GM12873 (cell line): ENCODE measurements around the gene SHCBP1.

ENCODE experiments used
- TF ChIP-seq, protein P1 (sequence below): IDR thresholded peaks from 2 replicates; pipeline ENCODE4 v1.5.1; 2012; ENCODE audit warnings: low read depth, mild to moderate bottlenecking, moderate library complexity, low read length, control low read depth; ENCODE audit not compliant: insufficient read depth; ENCODE audit errors: missing control alignments

SHCBP1 gene

GRCh38 chr16:46618516-46618915 lies 2.7 kb downstream of the SHCBP1 start:
- TF ChIP-seq, protein P1, sequence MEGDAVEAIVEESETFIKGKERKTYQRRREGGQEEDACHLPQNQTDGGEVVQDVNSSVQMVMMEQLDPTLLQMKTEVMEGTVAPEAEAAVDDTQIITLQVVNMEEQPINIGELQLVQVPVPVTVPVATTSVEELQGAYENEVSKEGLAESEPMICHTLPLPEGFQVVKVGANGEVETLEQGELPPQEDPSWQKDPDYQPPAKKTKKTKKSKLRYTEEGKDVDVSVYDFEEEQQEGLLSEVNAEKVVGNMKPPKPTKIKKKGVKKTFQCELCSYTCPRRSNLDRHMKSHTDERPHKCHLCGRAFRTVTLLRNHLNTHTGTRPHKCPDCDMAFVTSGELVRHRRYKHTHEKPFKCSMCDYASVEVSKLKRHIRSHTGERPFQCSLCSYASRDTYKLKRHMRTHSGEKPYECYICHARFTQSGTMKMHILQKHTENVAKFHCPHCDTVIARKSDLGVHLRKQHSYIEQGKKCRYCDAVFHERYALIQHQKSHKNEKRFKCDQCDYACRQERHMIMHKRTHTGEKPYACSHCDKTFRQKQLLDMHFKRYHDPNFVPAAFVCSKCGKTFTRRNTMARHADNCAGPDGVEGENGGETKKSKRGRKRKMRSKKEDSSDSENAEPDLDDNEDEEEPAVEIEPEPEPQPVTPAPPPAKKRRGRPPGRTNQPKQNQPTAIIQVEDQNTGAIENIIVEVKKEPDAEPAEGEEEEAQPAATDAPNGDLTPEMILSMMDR, result no peak

DNA sequence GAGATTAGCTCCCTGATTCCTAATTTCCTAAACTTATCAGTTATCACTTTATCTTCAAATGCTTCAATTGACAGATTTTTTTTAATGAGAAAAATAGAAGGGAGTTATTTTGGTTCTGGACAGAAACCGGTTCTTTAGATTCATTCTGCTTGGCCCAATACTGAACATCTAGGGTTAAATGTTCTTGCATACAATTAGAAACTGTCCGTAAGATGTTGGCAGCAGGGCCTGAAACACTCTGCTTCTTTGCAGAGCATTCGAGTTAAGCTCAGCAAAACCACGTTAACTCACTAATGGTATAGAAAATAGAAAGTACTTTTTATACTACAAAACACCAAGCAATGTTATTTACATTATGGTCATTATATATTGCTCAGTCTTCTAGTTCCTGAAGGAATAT lies 7.2 kb downstream of the SHCBP1 start:
- TF ChIP-seq, protein P1, result no peak

GRCh38 chr16:46613352-46613751 lies 7.8 kb downstream of the SHCBP1 start:
- TF ChIP-seq, protein P1, result no peak

DNA sequence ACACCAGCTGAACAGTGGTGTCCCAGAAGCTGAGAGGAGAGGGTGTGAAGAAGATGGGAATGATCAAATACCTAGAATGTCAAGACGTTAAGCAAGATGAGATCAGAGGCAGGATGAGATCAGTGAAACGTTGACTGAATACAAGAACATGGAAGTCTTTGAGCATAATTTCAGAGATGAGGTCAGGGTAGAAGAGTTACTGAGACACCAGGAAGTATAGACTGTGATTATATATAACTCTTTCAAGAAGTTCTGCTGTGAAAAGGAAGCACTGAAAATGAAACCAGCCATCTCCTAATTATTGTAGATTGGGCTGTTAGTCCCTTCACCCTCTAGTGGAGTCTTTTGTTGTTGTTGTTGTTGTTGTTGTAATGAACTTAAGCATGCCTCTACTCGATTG lies 9.1 kb downstream of the SHCBP1 start:
- TF ChIP-seq, protein P1, result peak; percentile 32

- TF ChIP-seq, protein P1, result peak; percentile 13
These were observed 13.7 kb downstream of the SHCBP1 start for GRCh38 chr16:46607529-46607928.

GRCh38 chr16:46606231-46606630 lies 14.9 kb downstream of the SHCBP1 start:
- TF ChIP-seq, protein P1, result no peak

DNA sequence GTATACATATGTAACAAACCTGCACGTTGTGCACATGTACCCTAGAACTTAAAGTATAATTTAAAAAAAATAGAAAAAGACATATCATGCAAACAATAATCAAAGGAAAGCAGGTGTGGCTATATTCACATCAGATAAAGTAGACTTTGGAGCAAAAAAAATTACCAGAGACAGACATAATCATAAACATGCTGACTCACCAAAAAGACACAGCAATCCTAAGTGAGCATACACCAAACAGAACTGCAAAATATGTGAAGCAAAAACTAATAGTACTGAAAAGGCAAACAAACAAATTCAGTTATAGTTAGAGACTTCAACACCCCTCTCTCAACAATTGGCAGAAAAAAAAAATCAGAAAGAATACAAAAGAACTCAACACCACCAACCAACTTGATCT lies 29.9 kb downstream of the SHCBP1 start:
- TF ChIP-seq, protein P1, result no peak

- TF ChIP-seq, protein P1, result no peak
These were observed 35.1 kb downstream of the SHCBP1 start for GRCh38 chr16:46586011-46586577.
